SIG-M5 treated with dmso at 0.1 percent for 504 hours (cell line): ENCODE measurements around the gene PPDPF.
"Not testable (repeated sequence)": the region's sequence is repeated elsewhere in the genome, so short reads cannot be mapped to it uniquely, and the experiment has no call there.

ENCODE experiments used
- DNase-seq: peaks from one replicate; lab custom pipeline; 2025; ENCODE audit not compliant: unreplicated experiment; lab: John Stamatoyannopoulos, UW

PPDPF gene

DNA sequence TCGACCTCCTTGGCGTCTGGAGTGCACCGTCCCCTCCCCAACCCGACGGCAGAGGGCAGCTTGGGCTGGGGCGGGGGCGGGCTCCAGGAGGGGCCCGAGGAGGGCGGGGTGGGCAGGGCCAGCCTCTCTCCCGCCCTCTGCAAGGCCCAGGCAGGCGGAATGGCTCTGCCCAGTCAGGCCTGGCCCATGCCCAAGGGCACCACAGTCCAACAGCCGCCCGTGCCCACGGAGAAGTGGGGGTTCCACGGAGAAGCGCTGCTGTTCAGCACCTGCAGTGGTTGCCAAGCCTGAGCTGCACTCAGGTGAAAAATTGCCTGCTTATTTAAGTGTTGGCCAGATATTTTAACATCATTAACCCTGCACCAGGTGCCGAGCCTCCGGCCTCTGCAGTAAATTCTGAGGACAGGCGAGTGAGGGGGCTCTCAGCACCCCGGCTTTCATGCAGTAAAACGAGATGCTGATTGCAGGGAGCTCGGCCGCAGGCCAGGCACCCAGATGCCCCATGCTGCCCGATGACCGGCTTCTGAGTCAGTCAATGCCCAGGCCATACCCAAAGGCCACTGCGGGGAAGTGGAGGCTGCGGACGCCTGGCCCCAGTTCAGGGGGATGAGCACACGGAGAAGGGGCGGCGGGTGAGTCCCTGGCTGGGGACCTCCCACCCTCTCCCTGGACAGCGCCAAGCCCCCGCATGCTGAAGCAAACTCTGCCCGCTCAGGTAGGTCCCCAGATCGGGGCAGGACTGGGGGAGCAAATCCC is 27.3 kb downstream of the PPDPF start, which contains the start of gene SRMS:
SRMS (minus strand) TSS at position 25 of the 756 bp plus-strand sequence. CDS start 286 bp downstream, outside the sequence.
- DNase-seq = no peak

DNA sequence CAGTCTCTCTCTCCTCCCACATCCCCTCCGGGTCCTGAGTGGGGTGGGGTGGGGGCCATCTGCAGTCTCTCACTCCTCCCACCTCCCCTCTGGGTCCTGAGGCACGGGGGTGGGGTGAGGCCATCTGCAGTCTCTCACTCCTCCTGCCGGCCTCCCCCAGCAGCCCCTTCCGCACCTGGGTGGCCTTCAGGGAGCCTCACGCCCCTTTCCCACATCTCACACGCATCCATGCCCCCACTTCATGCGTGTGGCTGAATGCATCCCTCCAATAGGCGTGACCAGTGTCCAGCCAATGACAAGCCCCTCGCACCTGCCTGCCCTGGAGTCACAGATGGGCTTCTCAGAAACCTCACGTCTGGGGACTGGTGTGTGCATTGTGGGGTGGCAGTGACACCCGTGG is 28.0 kb downstream of the PPDPF start:
- no peak for DNase-seq

GRCh38 chr20:63549019-63549418 is 28.5 kb downstream of the PPDPF start:
- no peak for DNase-seq

- DNase-seq = no peak
Measured at GRCh38 chr20:63549679-63550282, 29.2 kb downstream of the PPDPF start.

- DNase-seq = no peak
Measured at GRCh38 chr20:63551068-63551467, 30.5 kb downstream of the PPDPF start.

DNA sequence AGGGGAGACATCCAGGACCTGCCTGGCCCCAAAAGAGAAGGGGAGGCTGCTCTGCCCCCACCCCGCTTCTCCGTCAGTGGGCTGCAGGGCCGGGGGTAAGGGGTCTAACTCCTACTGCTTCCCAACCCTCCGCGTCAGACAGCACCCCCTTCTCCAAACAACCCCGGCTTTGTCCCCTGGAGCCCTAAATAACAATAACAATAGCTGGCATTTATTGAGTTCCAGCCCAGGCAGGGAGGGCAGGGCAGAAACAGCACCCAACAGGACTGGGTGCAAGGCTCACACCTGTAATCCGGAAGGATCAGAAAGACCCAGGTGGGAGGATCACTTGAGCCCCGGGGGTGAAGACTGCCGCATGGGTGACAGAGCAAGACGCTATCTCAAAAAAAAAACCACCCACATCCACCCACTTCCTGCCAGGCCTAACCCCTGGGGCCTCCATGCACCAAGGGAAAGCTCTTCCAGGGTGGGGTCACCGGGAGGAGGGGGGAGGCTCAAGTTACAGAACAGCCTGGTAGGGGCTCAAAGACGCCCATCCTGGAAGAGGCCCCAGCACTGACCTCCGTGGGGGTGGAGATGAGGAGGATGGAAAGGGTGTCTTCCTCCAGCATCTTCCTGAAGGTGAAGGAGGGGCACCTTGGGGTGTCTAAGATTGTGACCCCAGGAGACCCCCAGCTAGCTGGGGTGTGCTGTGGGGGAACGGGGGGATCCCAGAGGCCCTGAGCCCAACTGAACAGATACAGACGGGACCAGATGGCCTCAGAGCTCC is 32.1 kb downstream of the PPDPF start:
- DNase-seq = no peak

- peak; percentile 34 for DNase-seq
Measured at GRCh38 chr20:63553251-63553932, 32.8 kb downstream of the PPDPF start.

DNA sequence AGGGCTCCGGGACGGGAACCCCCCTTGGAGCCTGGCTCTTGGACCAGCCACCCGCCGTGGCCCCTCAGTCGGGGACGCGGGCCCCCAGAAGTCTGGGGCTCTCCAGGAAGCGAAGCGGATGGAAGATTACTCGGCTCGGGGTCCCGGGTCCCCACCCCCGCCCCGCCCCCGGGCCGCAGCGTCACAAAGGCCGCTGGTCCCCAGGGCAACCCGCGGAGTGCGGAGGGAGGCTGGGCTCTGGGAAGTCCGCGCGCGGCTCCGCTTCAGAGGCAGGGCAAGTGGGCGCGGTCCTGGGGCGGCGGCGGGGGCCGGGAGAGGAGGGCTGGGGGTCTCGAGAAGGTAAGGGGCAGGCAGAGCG is 33.3 kb downstream of the PPDPF start, which contains the start of gene FNDC11:
FNDC11 (plus strand) TSS at position 227 of the 358 bp plus-strand sequence. CDS start 1,505 bp downstream, outside the sequence.
- DNase-seq = no peak

- DNase-seq = no peak
Measured at GRCh38 chr20:63554361-63555278, 34.1 kb downstream of the PPDPF start.

- DNase-seq = no peak
Measured at GRCh38 chr20:63555661-63556381, 35.3 kb downstream of the PPDPF start.

- DNase-seq = no peak
Measured at GRCh38 chr20:63556873-63557478, 36.4 kb downstream of the PPDPF start.

DNA sequence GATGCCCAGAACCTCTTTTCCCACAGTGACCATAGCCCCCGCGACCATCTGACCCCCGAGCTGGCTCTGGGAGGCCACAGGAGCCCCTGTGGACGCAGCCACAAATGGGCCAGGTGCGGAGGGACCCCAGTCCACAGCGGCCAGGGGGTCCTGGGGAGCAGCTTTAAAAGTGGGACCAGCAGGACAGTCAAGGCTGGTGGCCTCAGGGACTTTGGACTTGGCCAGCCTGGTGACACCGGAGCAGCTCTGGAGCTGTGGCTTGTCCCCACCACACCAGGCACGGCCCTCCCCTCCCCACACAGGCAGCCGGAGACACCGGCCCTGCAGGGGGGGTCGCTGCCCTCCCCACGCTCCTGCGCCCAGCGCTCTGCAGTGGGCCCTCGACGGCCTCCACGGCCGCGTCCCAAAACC is 36.9 kb downstream of the PPDPF start:
- no peak for DNase-seq

GRCh38 chr20:63558804-63559484 is 38.4 kb downstream of the PPDPF start:
- DNase-seq = no peak

- not testable (repeated sequence) for DNase-seq
Measured at GRCh38 chr20:63559485-63560332, 39.1 kb downstream of the PPDPF start.

DNA sequence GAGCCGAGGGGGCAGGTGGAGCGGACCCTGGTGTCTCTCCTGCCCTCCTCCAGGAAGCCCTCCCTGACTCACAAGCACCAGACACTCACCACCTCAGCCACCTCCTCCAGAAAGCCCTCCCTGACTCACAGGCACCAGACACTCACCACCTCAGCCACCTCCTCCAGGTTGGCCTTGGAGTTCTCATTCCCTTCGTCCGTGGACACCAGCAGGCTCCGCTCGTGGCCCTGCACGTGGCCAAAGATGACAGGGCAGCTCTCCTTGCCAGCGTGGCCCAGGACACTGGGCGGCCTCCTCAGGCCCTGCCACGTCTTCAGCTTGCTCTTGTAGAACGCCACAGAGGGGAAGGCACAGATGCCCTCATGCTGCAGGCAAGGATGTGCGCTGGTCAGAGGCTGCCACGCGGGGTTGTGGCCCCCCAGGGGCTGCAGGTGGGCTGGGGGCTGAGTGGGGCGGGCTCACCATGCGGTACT is 39.8 kb downstream of the PPDPF start:
- no peak for DNase-seq

- DNase-seq = no peak
Measured at GRCh38 chr20:63560856-63561609, 40.5 kb downstream of the PPDPF start.
